HCT116 (cell line): ENCODE data around the gene ATAT1. TPM values are rescaled to one million over a fixed set of nuclear protein-coding genes. Genes with fewer than 3 reads are reported as not detected.
A peak's percentile ranks its signal among the peaks of the same experiment; 100 is the strongest.

Source experiments
- ATAC-seq: fragments of 200-7000 bp; cut with Tn5 transposase; 2 replicates; pipeline ENCODE4 v1.9.1; 2020; ENCODE audit warnings: mild to moderate bottlenecking, moderate library complexity
- BruUV-seq: library from RNA; stranded (reverse); fragments of 400-500 nt; replicated peaks from 2 replicates; lab custom pipeline; 2021; lab: Mats Ljungman, UMichigan
- CTCF ChIA-PET: fragments of 300-600 bp; sonication (Branson Sonifier 250); formaldehyde crosslinking; loops from one replicate; lab custom pipeline; 2021; ENCODE audit warnings: antibody characterized with exemption; lab: Charles Lee
- POLR2A ChIA-PET: fragments of 300-600, 350-600 bp; sonication (Branson Sonifier 250); formaldehyde crosslinking; loops from one replicate; lab custom pipeline; 2021; ENCODE audit warnings: antibody characterized with exemption; lab: Charles Lee
- RAD21 ChIA-PET, 2 experiments: fragments of 300-600 bp; sonication (Branson Sonifier 250); formaldehyde crosslinking; loops; one replicate each; lab custom pipeline; 2023; ENCODE audit warnings: low total read pairs in 2 of 2; ENCODE audit not compliant: uncharacterized antibody in 2 of 2, unreplicated experiment in 2 of 2, low non-redundant PET in 1 of 2; lab: Charles Lee
- DNase-seq: peaks from one replicate; pipeline ENCODE4 v3.0.0-alpha.2; 2010; ENCODE audit warnings: low read depth, low spot score
- H2AFZ ChIP-seq: fragments of 200-600 bp; shearing (Covaris generic), sonication (generic); 2 replicates; pipeline ENCODE4 v1.6.1; 2017; ENCODE audit warnings: low read depth, mixed run types, mixed read lengths, antibody characterized with exemption, low read length; ENCODE audit not compliant: poor library complexity, severe bottlenecking
- H3K27ac ChIP-seq: 2 replicates; pipeline ENCODE4 v1.5.1; 2012; ENCODE audit warnings: low read depth, low read length
- H3K27me3 ChIP-seq: fragments of 200-600 bp; sonication (generic); 2 replicates; pipeline ENCODE4 v1.6.1; 2016; ENCODE audit warnings: mixed run types, low read length, mixed read lengths; ENCODE audit not compliant: insufficient read depth
- H3K36me3 ChIP-seq, 2 experiments: fragments of 200-500 bp in 1 of 2; fragments of 200-600 bp in 1 of 2; sonication (Bioruptor generic) in 1 of 2; sonication (generic) in 1 of 2; 2 replicates each; pipeline versions ENCODE4 v1.5.1 to v1.6.1; 2014 to 2016; ENCODE audit warnings: low read length in 2 of 2, inconsistent platforms in 1 of 2, mixed read lengths in 1 of 2, mixed run types in 1 of 2; ENCODE audit not compliant: insufficient read depth in 2 of 2, control insufficient read depth in 1 of 2
- H3K4me1 ChIP-seq, 2 experiments: fragments of 200-600 bp in 1 of 2; sonication (generic) in 1 of 2; 2 replicates each; pipeline versions ENCODE4 v1.5.1 to v1.6.1; 2012 to 2017; ENCODE audit warnings: low read length in 2 of 2, inconsistent platforms in 1 of 2, mild to moderate bottlenecking in 1 of 2, mixed read lengths in 1 of 2, mixed run types in 1 of 2, moderate library complexity in 1 of 2; ENCODE audit not compliant: insufficient read depth in 2 of 2, control insufficient read depth in 1 of 2
- H3K4me2 ChIP-seq: fragments of 200-600 bp; sonication (generic); 2 replicates; pipeline ENCODE4 v1.6.1; 2017; ENCODE audit warnings: mixed run types, low read length, mixed read lengths
- H3K4me3 ChIP-seq, 2 experiments: fragments of 200-600 bp in 1 of 2; sonication (generic) in 1 of 2; replicated peaks in 1 of 2; 2 replicates each; pipeline ENCODE4 v1.5.1; 2011 to 2016; ENCODE audit warnings: low read length in 2 of 2, control low read depth in 1 of 2, low read depth in 1 of 2, mild to moderate bottlenecking in 1 of 2, mixed read lengths in 1 of 2, mixed run types in 1 of 2
- H3K79me2 ChIP-seq: fragments of 200-600 bp; sonication (generic); 2 replicates; pipeline ENCODE4 v1.6.1; 2017; ENCODE audit warnings: mild to moderate bottlenecking, mixed run types, low read length, moderate library complexity, mixed read lengths; ENCODE audit not compliant: insufficient read depth
- H3K9ac ChIP-seq: fragments of 200-600 bp; sonication (generic); 2 replicates; pipeline ENCODE4 v1.6.1; 2016; ENCODE audit warnings: low read length, mixed read lengths
- H3K9me2 ChIP-seq: fragments of 200-600 bp; sonication (generic), shearing (Covaris generic); 2 replicates; pipeline ENCODE4 v1.6.1; 2017; ENCODE audit warnings: mixed run types, mild to moderate bottlenecking, moderate library complexity; ENCODE audit not compliant: insufficient read depth
- H3K9me3 ChIP-seq, 2 experiments: fragments of 200-500 bp in 1 of 2; fragments of 200-600 bp in 1 of 2; sonication (Bioruptor generic) in 1 of 2; sonication (generic) in 1 of 2; 2 replicates each; pipeline ENCODE4 v1.6.1; 2014 to 2017; ENCODE audit warnings: low read length in 2 of 2, mixed read lengths in 2 of 2, inconsistent platforms in 1 of 2, low read depth in 1 of 2, mild to moderate bottlenecking in 1 of 2, mixed run types in 1 of 2, moderate library complexity in 1 of 2; ENCODE audit not compliant: control insufficient read depth in 1 of 2, insufficient read depth in 1 of 2
- H4K20me1 ChIP-seq: fragments of 200-600 bp; sonication (generic), shearing (Covaris generic); 2 replicates; pipeline ENCODE4 v1.6.1; 2017; ENCODE audit warnings: mixed run types, mild to moderate bottlenecking, moderate library complexity; ENCODE audit not compliant: insufficient read depth
- ATF3 ChIP-seq: IDR thresholded peaks from 2 replicates; pipeline ENCODE4 v1.6.1; 2012
- CBX3 ChIP-seq: IDR thresholded peaks from 2 replicates; pipeline ENCODE4 v1.6.1; 2012; ENCODE audit warnings: low read depth
- CEBPB ChIP-seq: IDR thresholded peaks from 2 replicates; pipeline ENCODE4 v1.6.1; 2012; ENCODE audit warnings: low read depth
- EGR1 ChIP-seq: IDR thresholded peaks from 2 replicates; pipeline ENCODE4 v1.6.1; 2012; ENCODE audit warnings: low read depth
- ELF1 ChIP-seq: IDR thresholded peaks from 2 replicates; pipeline ENCODE4 v1.6.1; 2012; ENCODE audit warnings: low read depth, borderline replicate concordance
- EZH2 ChIP-seq: fragments of 200-600 bp; sonication (generic); IDR thresholded peaks from 2 replicates; pipeline ENCODE4 v1.6.1; 2017; ENCODE audit warnings: antibody characterized with exemption, mixed run types
- EZH2phosphoT487 ChIP-seq: fragments of 200-600 bp; IDR thresholded peaks from 2 replicates; pipeline ENCODE4 v1.6.1; 2018; ENCODE audit warnings: antibody characterized with exemption, borderline replicate concordance
- FOSL1 ChIP-seq: IDR thresholded peaks from 2 replicates; pipeline ENCODE4 v1.6.1; 2012; ENCODE audit warnings: low read depth
- JUND ChIP-seq: IDR thresholded peaks from 2 replicates; pipeline ENCODE4 v1.6.1; 2012
- MAX ChIP-seq: IDR thresholded peaks from 2 replicates; pipeline ENCODE4 v1.6.1; 2012
- POLR2A ChIP-seq: IDR thresholded peaks from 2 replicates; pipeline ENCODE4 v1.7.0; 2011; ENCODE audit warnings: borderline replicate concordance; ENCODE audit not compliant: insufficient read depth, insufficient read length; ENCODE audit errors: extremely low read depth
- POLR2AphosphoS5 ChIP-seq: IDR thresholded peaks from 2 replicates; pipeline ENCODE4 v1.6.1; 2011; ENCODE audit warnings: mild to moderate bottlenecking, low read depth, low read length, moderate library complexity
- RAD21 ChIP-seq: IDR thresholded peaks from 2 replicates; pipeline ENCODE4 v1.6.1; 2012; ENCODE audit warnings: low read depth, mild to moderate bottlenecking
- SIN3A ChIP-seq: IDR thresholded peaks from 2 replicates; pipeline ENCODE4 v1.6.1; 2012; ENCODE audit warnings: low read depth
- SP1 ChIP-seq: IDR thresholded peaks from 2 replicates; pipeline ENCODE4 v1.6.1; 2012; ENCODE audit warnings: low read depth
- SRF ChIP-seq: IDR thresholded peaks from 2 replicates; pipeline ENCODE4 v1.6.1; 2012; ENCODE audit warnings: low read depth
- TCF7L2 ChIP-seq: IDR thresholded peaks from 2 replicates; pipeline ENCODE4 v1.7.0; 2011; ENCODE audit warnings: borderline replicate concordance, inconsistent platforms; ENCODE audit not compliant: insufficient read depth, insufficient read length; ENCODE audit errors: extremely low read depth
- YY1 ChIP-seq: IDR thresholded peaks from 2 replicates; pipeline ENCODE4 v1.6.1; 2011; ENCODE audit warnings: low read length, low read depth, moderate library complexity, mild to moderate bottlenecking; ENCODE audit not compliant: insufficient replicate concordance; ENCODE audit errors: extremely low read depth
- ZBTB33 ChIP-seq: IDR thresholded peaks from 2 replicates; pipeline ENCODE4 v1.6.1; 2011; ENCODE audit warnings: mild to moderate bottlenecking, low read length, moderate library complexity; ENCODE audit not compliant: insufficient replicate concordance; ENCODE audit errors: extremely low read depth
- ZFX ChIP-seq: fragments of 450-650 bp; IDR thresholded peaks from 2 replicates; pipeline ENCODE4 v1.6.1; 2017
- ZNF274 ChIP-seq: fragments of 200-500 bp; sonication (Bioruptor generic); IDR thresholded peaks from 2 replicates; pipeline ENCODE4 v1.6.1; 2014; ENCODE audit warnings: mild to moderate bottlenecking, low read depth, low read length, inconsistent platforms
- intact Hi-C: fragments of 100-400 bp; cut with micrococcal nuclease; formaldehyde crosslinking; loops from 2 replicates; pipeline ENCODE4 v1.10.0; 2022
- total RNA-seq: library from RNA; stranded (reverse); gene quantifications from one replicate; pipeline ENCODE4 v1.2.1, GENCODE V29; 2021; ENCODE audit not compliant: unreplicated experiment
- TF ChIP-seq, protein P1 (sequence below), 3 experiments: fragments of 200-600 bp in 1 of 3; sonication (generic) in 1 of 3; IDR thresholded peaks in 2 of 3; conservative IDR thresholded peaks in 1 of 3; 2 replicates each; pipeline ENCODE4 v1.5.1; 2012 to 2017; ENCODE audit warnings: low read depth in 2 of 3, low read length in 2 of 3, antibody characterized with exemption in 1 of 3, borderline replicate concordance in 1 of 3, control low read depth in 1 of 3, mild to moderate bottlenecking in 1 of 3, mixed read lengths in 1 of 3, mixed run types in 1 of 3, moderate library complexity in 1 of 3; ENCODE audit not compliant: insufficient read depth in 1 of 3

ATAT1 gene
- total RNA-seq, 1 experiment from 2014 or later = 19.8 TPM

- intact Hi-C loops = loop anchor here (2.0 kb wide), 2 partner anchors 56 to 190 kb away; partner anchors contain the start of genes MRPS18B and PPP1R10
- Histone ChIP-seq H3K79me2 (peaks cover 25% of the 10 kb centered on the region), H3K4me3 (peak within 1 kb of the TSS; percentile 98), H3K36me3 (peaks cover 9 to 25% of the 10 kb centered on the region in 2 experiments; a peak in 3 of 4 replicates), H3K9ac (peak within 1 kb of the TSS; percentile 91), H3K27me3 (no peaks in the 10 kb centered on the region), H3K9me2 (no peaks in the 10 kb centered on the region), H3K9me3 (no peaks in the 10 kb centered on the region), H4K20me1 (no peaks in the 10 kb centered on the region), H3K4me1 (peaks cover 4 to 22% of the 10 kb centered on the region in 2 experiments; a peak in 3 of 4 replicates), H3K4me2 (peak within 1 kb of the TSS; percentile 95), H2AFZ (peak within 1 kb of the TSS; percentile 28), H3K27ac (peak within 1 kb of the TSS; percentile 57)
- TSS peak; percentile 63 for BruUV-seq
- ATAC-seq (peak; percentile 85), DNase-seq (peak; percentile 99)
- POLR2A ChIA-PET = interaction anchor here (0.8 to 1.2 kb wide), 4 partner anchors 9 to 60 kb away, joined by 3 read pairs; partner anchors contain the start of genes MDC1 and NRM
- CTCF ChIA-PET = interaction anchor here (0.7 to 2.1 kb wide), 10 partner anchors 9 to 189 kb away, joined by 3 to 14 read pairs (median 3); partner anchors contain the start of gene MDC1
- RAD21 ChIA-PET = interaction anchor here (0.7 to 1.0 kb wide), 3 partner anchors 58 to 242 kb away, joined by 3 read pairs; partner anchors contain the start of gene VARS2 (in 1 of the 2)
- TF ChIP-seq CEBPB (no peak; the same call in 1 of the 2 replicates), ELF1 (peak; percentile 90), CBX3 (peak; percentile 84; the same call in 1 of the 2 replicates), EZH2phosphoT487 (no peak), TCF7L2 (peak; percentile 9), ATF3 (no peak), MAX (peak; percentile 66), SRF (peak; percentile 54; the same call in 1 of the 2 replicates), SP1 (peak; percentile 76), POLR2AphosphoS5 (peak; percentile 70), ZFX (peak; percentile 54; the same call in 1 of the 2 replicates), FOSL1 (no peak), ZNF274 (no peak), ZBTB33 (peak; percentile 91), RAD21 (peak; percentile 80), EGR1 (no peak), SIN3A (peak; percentile 69; the same call in 1 of the 2 replicates), POLR2A (peak; percentile 42), JUND (no peak), YY1 (peak; percentile 80), EZH2 (no peak)
- TF ChIP-seq, protein P1, sequence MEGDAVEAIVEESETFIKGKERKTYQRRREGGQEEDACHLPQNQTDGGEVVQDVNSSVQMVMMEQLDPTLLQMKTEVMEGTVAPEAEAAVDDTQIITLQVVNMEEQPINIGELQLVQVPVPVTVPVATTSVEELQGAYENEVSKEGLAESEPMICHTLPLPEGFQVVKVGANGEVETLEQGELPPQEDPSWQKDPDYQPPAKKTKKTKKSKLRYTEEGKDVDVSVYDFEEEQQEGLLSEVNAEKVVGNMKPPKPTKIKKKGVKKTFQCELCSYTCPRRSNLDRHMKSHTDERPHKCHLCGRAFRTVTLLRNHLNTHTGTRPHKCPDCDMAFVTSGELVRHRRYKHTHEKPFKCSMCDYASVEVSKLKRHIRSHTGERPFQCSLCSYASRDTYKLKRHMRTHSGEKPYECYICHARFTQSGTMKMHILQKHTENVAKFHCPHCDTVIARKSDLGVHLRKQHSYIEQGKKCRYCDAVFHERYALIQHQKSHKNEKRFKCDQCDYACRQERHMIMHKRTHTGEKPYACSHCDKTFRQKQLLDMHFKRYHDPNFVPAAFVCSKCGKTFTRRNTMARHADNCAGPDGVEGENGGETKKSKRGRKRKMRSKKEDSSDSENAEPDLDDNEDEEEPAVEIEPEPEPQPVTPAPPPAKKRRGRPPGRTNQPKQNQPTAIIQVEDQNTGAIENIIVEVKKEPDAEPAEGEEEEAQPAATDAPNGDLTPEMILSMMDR (IDR thresholded peaks at IDR 0.05 in 2 of 3, conservative IDR thresholded peaks at IDR 0.05 in 1 of 3; ENCODE audit: borderline replicate concordance in 1 of 3, insufficient read depth in 1 of 3, low read depth in 2 of 3, low read length in 2 of 3) = peak; percentile 84 to 92 (median 88)
Measured at GRCh38 chr6:30672445-30673253, 46.0 kb downstream of the ATAT1 start, which contains the start of gene DHX16. Gene DHX16, minus strand, starts transcription at chr6:30673006. Its CDS starts 165 bp downstream, at chr6:30672841.
